Common myeloid progenitor, CD34-positive (primary cell): Measurements from ENCODE around the gene UST.

Experiments used
- CTCF ChIA-PET: fragments of 350-600 bp; sonication (Branson Sonifier 250); formaldehyde crosslinking; loops from one replicate; lab custom pipeline; 2021; ENCODE audit warnings: antibody characterized with exemption; lab: Charles Lee
- POLR2A ChIA-PET: fragments of 350-600 bp; sonication (Branson Sonifier 250); formaldehyde crosslinking; loops from one replicate; lab custom pipeline; 2021; ENCODE audit warnings: antibody characterized with exemption; lab: Charles Lee
- DNase-seq, 3 donors: peaks; one replicate each; pipeline versions ENCODE4 v3.0.0 to v3.0.0-alpha.2; 2013
- H3K27ac ChIP-seq, 2 experiments: 1 replicate in 1 of 2; 2 replicates in 1 of 2; pipeline ENCODE4 v1.7.0; 2013; ENCODE audit warnings: inconsistent platforms in 2 of 2, low read length in 2 of 2, mild to moderate bottlenecking in 2 of 2, low read depth in 1 of 2, moderate library complexity in 1 of 2; ENCODE audit not compliant: severe bottlenecking in 2 of 2, insufficient read depth in 1 of 2, poor library complexity in 1 of 2
- H3K27me3 ChIP-seq, 5 experiments: replicated peaks in 2 of 5; 1 replicate in 3 of 5; 2 replicates in 2 of 5; pipeline versions ENCODE4 v1.6.1 to v1.7.0; 2013; ENCODE audit warnings: low read length in 4 of 5, mild to moderate bottlenecking in 2 of 5, moderate library complexity in 2 of 5, inconsistent platforms in 1 of 5; ENCODE audit not compliant: insufficient read depth in 5 of 5, control insufficient read depth in 4 of 5
- H3K36me3 ChIP-seq, 4 experiments: 1 replicate in 2 of 4; 2 replicates in 2 of 4; pipeline versions ENCODE4 v1.6.1 to v1.7.0; 2013; ENCODE audit warnings: low read length in 3 of 4, control low read depth in 1 of 4, mild to moderate bottlenecking in 1 of 4; ENCODE audit not compliant: control insufficient read depth in 4 of 4, insufficient read depth in 4 of 4
- H3K4me1 ChIP-seq, 4 experiments: 1 replicate in 3 of 4; 2 replicates in 1 of 4; pipeline versions ENCODE4 v1.6.1 to v1.7.1; 2013; ENCODE audit warnings: low read length in 3 of 4, mild to moderate bottlenecking in 3 of 4, control low read depth in 1 of 4, inconsistent platforms in 1 of 4, moderate library complexity in 1 of 4; ENCODE audit not compliant: control insufficient read depth in 4 of 4, insufficient read depth in 4 of 4; ENCODE audit errors: control extremely low read depth in 1 of 4
- H3K4me3 ChIP-seq, 7 experiments: 1 replicate in 4 of 7; 2 replicates in 3 of 7; pipeline versions ENCODE4 v1.5.1 to v1.7.0; 2013; ENCODE audit warnings: mild to moderate bottlenecking in 7 of 7, low read length in 6 of 7, moderate library complexity in 6 of 7, inconsistent platforms in 2 of 7, low read depth in 2 of 7, control low read depth in 1 of 7; ENCODE audit not compliant: insufficient read depth in 4 of 7, control insufficient read depth in 1 of 7; ENCODE audit errors: extremely low read depth in 1 of 7
- H3K9me3 ChIP-seq, 5 experiments: 1 replicate in 4 of 5; 2 replicates in 1 of 5; pipeline versions ENCODE4 v1.6.1 to v1.7.1; 2013; ENCODE audit warnings: low read length in 4 of 5, mild to moderate bottlenecking in 2 of 5, inconsistent platforms in 1 of 5, low read depth in 1 of 5, moderate library complexity in 1 of 5; ENCODE audit not compliant: control insufficient read depth in 4 of 5, insufficient read depth in 2 of 5; ENCODE audit errors: control extremely low read depth in 1 of 5
- WGBS: methylation state at CpG from one replicate; pipeline ENCODE4 v1.1.5; 2013; ENCODE audit not compliant: insufficient coverage; 5-methylcytosine and 5-hydroxymethylcytosine counted together

Gene UST

GRCh38 chr6:148934539-148934938 lies 187.7 kb downstream of the UST start:
- peak; percentile 19 to 67 (median 62) for DNase-seq

DNA sequence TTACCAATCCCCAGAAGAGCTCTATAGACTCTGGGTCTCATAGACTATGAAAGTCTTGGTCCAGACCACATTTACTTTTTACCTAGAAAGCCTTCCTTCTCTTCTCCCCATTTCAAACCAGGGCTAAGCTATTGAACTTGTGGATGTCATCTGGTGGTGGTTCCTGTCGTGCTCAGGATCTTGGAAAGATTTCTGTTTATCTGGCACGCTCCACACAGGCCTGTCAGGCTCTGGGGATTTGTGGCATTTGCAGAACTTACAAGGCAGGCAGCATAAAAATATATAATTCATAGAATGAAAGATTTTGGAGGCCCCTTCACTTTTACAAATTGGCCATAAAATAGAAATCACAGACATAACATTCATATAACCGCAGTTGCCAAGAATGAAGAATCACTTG lies 188.1 kb downstream of the UST start:
- no peak for DNase-seq
- WGBS, result 83% methylated on average over 1 of the region's 3 CpGs
- ChIA-PET CTCF (interaction anchor here (1.1 kb wide), 1 partner anchor 12 kb away, joined by 3 read pairs; no protein-coding TSS in a partner anchor), POLR2A (no interaction called here)
- Histone ChIP-seq H3K4me1 (no peaks in the 10 kb centered on the region), H3K9me3 (no peaks in the 10 kb centered on the region), H3K36me3 (no peaks in the 10 kb centered on the region), H3K4me3 (no peak overlapping the region), H3K27me3 (peaks cover 0 to 2% (median 0%) of the 10 kb centered on the region in 5 experiments), H3K27ac (no peak overlapping the region)

More at GRCh38 chr6:148934539-148934938, 187.7 kb downstream of the UST start:
- Histone ChIP-seq H3K9me3 (no peaks in the 10 kb centered on the region), H3K27me3 (peaks cover 0 to 2% (median 0%) of the 10 kb centered on the region in 5 experiments), H3K36me3 (no peaks in the 10 kb centered on the region), H3K4me3 (no peak overlapping the region), H3K4me1 (no peaks in the 10 kb centered on the region), H3K27ac (no peak overlapping the region)
- ChIA-PET CTCF (interaction anchor here (1.1 to 1.2 kb wide), 2 partner anchors 8 to 12 kb away, joined by 3 read pairs; no protein-coding TSS in a partner anchor), POLR2A (no interaction called here)
- 40% methylated on average over 2 of the region's 4 CpGs for WGBS

DNA sequence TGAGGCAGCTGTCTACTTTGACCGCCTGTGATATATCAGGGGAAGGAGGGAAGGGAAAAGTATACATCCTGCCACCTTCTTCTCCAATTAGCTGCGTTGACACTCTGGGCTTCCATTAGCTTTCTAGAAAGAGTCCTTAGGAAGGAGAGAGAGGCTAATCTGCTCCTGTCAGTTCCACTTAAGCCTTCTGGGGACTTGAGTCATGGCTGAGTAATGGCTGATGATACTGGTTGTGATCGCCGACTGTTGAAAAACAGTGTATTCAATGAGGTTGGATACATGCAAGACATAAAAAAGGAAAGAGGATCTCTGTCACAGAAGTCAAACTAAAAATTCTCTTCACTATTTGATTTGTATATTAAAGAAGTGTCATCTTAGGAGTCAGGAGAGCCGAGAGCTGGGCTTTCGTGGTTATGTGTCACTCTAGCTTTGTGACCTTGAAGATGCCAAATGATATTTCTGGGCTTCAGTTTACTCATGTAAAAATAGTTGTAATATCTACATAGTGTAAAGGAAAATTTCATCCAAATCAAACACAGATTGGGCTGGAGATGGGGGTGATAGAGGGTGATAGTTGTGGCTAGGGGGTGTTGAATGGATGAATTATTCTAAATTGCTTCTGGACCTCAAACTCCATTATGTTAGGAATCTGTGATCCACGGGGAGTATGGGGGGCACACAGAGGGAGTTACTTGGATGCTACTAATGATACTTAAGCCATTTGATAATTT lies 189.0 kb downstream of the UST start:
- POLR2A ChIA-PET, result no interaction called here

DNA sequence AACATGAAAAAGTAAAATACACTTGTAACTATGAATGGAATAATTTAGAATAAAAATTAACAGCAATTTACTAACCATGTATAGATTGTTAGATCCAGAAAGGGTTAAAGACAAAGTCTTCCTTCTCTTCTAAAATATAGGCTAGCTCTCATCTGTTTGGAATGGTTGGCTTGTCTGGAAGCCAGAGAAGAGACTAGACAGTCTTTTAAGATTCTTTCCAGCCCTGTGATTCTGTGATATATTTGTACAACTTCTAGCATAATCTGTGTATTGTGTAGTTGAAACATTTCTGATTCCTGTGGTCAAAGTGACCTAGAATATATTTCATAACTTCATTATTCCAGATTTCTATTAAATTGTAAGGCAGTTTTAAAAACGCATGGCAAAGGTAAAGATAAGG lies 196.6 kb downstream of the UST start:
- POLR2A ChIA-PET, result no interaction called here
- DNase-seq, result no peak
- H3K27ac ChIP-seq, result no peak overlapping the region
- no peaks in the 10 kb centered on the region for H3K9me3 ChIP-seq
- H3K4me1 ChIP-seq, result no peaks in the 10 kb centered on the region
- H3K36me3 ChIP-seq, result no peaks in the 10 kb centered on the region
- WGBS, result no CpG with 5 or more reads among the region's 1 CpG
- no peak overlapping the region for H3K4me3 ChIP-seq
- CTCF ChIA-PET, result interaction anchor here (0.8 to 2.0 kb wide), 2 partner anchors 9 to 366 kb away, joined by 3 to 7 read pairs; no protein-coding TSS in a partner anchor
- H3K27me3 ChIP-seq, result no peaks in the 10 kb centered on the region

More for the DNA sequence above, 189.0 kb downstream of the UST start:
- no CpG with 5 or more reads among the region's 7 CpGs for WGBS
- CTCF ChIA-PET, result no interaction called here
- H3K4me3 ChIP-seq, result no peak overlapping the region
- H3K9me3 ChIP-seq, result no peaks in the 10 kb centered on the region
- H3K27me3 ChIP-seq, result peaks cover 0 to 2% (median 0%) of the 10 kb centered on the region in 5 experiments
- H3K36me3 ChIP-seq, result no peaks in the 10 kb centered on the region
- H3K27ac ChIP-seq, result no peak overlapping the region
- no peaks in the 10 kb centered on the region for H3K4me1 ChIP-seq
- no peak for DNase-seq

DNA sequence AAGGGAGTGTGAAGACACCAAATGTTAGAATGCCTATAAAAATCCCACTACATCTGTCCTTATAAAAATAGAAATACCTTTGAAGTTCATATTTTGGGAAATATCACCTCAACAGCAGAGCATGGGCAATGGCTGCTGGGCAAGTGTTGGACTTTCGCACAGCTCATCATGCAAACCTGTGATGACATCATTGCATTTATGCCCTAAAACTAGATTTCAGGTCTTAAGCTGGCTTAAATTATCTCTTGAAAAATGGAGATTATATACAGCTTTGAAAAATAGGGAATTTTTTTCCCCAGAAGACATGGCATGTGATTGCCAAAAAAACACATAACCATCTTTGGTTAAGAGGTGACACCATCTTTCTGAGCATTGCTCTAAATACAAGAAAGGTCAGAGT lies 197.8 kb downstream of the UST start:
- Histone ChIP-seq H3K27me3 (no peaks in the 10 kb centered on the region), H3K9me3 (no peaks in the 10 kb centered on the region), H3K27ac (no peak overlapping the region), H3K4me1 (no peaks in the 10 kb centered on the region), H3K4me3 (no peak overlapping the region), H3K36me3 (no peaks in the 10 kb centered on the region)
- CTCF ChIA-PET, result interaction anchor here (1.6 kb wide), 1 partner anchor 367 kb away, joined by 8 read pairs; no protein-coding TSS in a partner anchor
- no peak for DNase-seq
- WGBS, result 88% methylated on average over 1 of the region's 1 CpG
- POLR2A ChIA-PET, result no interaction called here

DNA sequence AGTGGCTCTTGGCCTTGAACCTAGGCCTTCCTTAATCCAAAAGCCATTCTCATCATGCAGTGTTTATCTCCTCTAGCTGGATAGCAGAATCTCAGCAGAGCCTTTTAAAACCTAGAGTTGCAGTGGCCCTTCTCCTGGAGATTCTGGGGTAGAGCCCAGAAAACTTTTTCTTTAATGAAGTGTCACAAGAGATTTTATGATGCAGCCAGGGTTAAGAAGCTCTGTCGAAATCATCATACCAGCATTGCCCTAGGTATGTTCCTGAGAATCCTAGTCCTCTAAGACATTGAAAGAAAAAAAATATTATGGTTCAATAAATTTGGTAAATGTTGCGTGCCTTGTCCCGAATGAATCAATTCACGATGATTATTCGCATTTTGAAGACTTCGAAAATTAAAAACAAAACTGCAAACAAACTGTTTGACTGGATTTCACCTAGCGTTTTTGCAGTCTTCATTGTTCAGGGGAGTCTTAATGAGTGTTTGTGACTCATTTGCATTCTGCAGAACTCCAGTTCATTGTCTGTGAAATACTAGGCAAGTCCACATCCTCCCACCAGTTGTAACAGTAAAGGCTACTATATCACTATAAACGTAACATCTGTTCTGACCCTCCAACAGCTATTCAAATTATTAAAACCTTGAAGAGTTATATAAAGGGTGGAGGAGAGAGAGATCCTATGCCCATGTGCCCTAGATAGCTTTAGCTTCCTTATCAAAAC lies 198.6 kb downstream of the UST start:
- H3K4me1 ChIP-seq, result no peaks in the 10 kb centered on the region
- H3K36me3 ChIP-seq, result no peaks in the 10 kb centered on the region
- H3K27ac ChIP-seq, result no peak overlapping the region
- no peaks in the 10 kb centered on the region for H3K27me3 ChIP-seq
- no peak overlapping the region for H3K4me3 ChIP-seq
- ChIA-PET POLR2A (no interaction called here), CTCF (interaction anchor here (1.6 kb wide), 1 partner anchor 368 kb away, joined by 8 read pairs; no protein-coding TSS in a partner anchor)
- DNase-seq, result no peak
- H3K9me3 ChIP-seq, result no peaks in the 10 kb centered on the region
- WGBS, result 100% methylated on average over 7 of the region's 8 CpGs
